Measurements from ENCODE around the gene TIMM13.

The TIMM13 gene

GRCh38 chr19:2382530-2383222 lies 44.7 kb downstream of the TIMM13 start:
- no peak for DNase-seq (ENCODE audit: low spot score)

- DNase-seq (ENCODE audit: low spot score): no peak
Measured at GRCh38 chr19:2381148-2381820, 46.1 kb downstream of the TIMM13 start.

- DNase-seq (ENCODE audit: low spot score): no peak
Measured at GRCh38 chr19:2380567-2380966, 46.8 kb downstream of the TIMM13 start.

- no peak for DNase-seq (ENCODE audit: low spot score)
Measured at GRCh38 chr19:2376784-2377519, 50.4 kb downstream of the TIMM13 start.

Data from kidney capillary endothelial cell (primary cell).